ENCODE results near the gene TMCC1. TPM values are rescaled to one million over a fixed set of nuclear protein-coding genes. Genes with fewer than 3 reads are reported as not detected.
A peak's percentile ranks its signal among the peaks of the same experiment; 100 is the strongest.

Gene TMCC1
- total and polyA plus RNA-seq, 2 donors (not counting 3 experiments of a cell fraction or from before 2014, with no cell fraction given), result 17.4 to 38.4 TPM

DNA sequence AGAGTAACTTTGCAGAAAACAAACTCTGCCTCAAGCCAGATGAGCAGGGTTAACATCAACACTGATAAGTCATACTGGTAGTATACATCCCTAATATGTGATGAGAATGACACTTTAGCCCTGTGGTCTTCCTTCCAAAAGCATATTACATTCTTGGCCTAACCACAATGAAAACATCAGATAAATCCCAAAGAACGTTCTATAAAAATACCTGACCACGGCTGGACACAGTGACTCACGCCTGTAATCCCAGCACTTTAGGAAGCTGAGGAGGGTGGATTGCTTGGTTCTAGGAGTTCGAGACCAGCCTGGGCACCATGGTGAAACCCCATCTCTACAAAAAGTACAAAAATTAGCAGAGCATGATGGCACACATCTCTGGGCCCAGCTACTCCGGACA, 4.7 kb downstream of the TMCC1 start:
- peaks cover 32% of the 10 kb centered on the region for H3K79me2 ChIP-seq (ENCODE audit: control insufficient read depth, insufficient read depth, low read length)
- H3K27ac ChIP-seq (ENCODE audit: insufficient read depth, low read depth, low read length), result peak overlapping the region; percentile 80
- intact Hi-C loops (cut with micrococcal nuclease) (no loop called here), dilution Hi-C loops (cut with MboI; ENCODE audit: extremely low pct_ligation_motif_present, low sequenced_read_pairs) (no loop called here)
- BruUV-seq (replicated peaks), result no TSS peak
- FAIRE-seq (peak; percentile 80), DNase-seq (ENCODE audit: low read depth, low spot score) (peak; percentile 48)
- no peak overlapping the region for H2AFZ ChIP-seq (ENCODE audit: low read depth, low read length)
- TF ChIP-seq POLR2A (IDR thresholded peaks at IDR 0.05; ENCODE audit: low read depth, low read length) (no peak), FOS (IDR thresholded peaks at IDR 0.05; ENCODE audit: borderline replicate concordance, insufficient read depth, low read length) (peak; percentile 73), GATA2 (IDR thresholded peaks at IDR 0.05; ENCODE audit: insufficient read depth, insufficient read length, low read depth, low read length) (peak; percentile 42), MYC (IDR thresholded peaks at IDR 0.05; ENCODE audit: low read depth, low read length) (no peak), JUN (IDR thresholded peaks at IDR 0.05; ENCODE audit: borderline replicate concordance, insufficient read depth, insufficient read length, low read depth) (no peak), POLR2AphosphoS5 (IDR thresholded peaks at IDR 0.05; ENCODE audit: insufficient read depth, low read depth, low read length) (peak; percentile 35)
- TF ChIP-seq, protein P1, sequence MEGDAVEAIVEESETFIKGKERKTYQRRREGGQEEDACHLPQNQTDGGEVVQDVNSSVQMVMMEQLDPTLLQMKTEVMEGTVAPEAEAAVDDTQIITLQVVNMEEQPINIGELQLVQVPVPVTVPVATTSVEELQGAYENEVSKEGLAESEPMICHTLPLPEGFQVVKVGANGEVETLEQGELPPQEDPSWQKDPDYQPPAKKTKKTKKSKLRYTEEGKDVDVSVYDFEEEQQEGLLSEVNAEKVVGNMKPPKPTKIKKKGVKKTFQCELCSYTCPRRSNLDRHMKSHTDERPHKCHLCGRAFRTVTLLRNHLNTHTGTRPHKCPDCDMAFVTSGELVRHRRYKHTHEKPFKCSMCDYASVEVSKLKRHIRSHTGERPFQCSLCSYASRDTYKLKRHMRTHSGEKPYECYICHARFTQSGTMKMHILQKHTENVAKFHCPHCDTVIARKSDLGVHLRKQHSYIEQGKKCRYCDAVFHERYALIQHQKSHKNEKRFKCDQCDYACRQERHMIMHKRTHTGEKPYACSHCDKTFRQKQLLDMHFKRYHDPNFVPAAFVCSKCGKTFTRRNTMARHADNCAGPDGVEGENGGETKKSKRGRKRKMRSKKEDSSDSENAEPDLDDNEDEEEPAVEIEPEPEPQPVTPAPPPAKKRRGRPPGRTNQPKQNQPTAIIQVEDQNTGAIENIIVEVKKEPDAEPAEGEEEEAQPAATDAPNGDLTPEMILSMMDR (IDR thresholded peaks at IDR 0.05; ENCODE audit: extremely low read depth in 1 of 2, insufficient read depth in 1 of 2, low read depth in 1 of 2, low read length in 2 of 2), result no peak
- no peaks in the 10 kb centered on the region for H3K9me3 ChIP-seq (replicated peaks; ENCODE audit: control insufficient read depth, insufficient read depth, low read length)
- peaks cover 45% of the 10 kb centered on the region for H3K4me1 ChIP-seq (ENCODE audit: control insufficient read depth, extremely low read depth, insufficient read depth, low read length)
- no peaks in the 10 kb centered on the region for H4K20me1 ChIP-seq (replicated peaks; ENCODE audit: control insufficient read depth, extremely low read depth, insufficient read depth, low read length)
- ChIA-PET POLR2A (no interaction called here), CTCF (interaction anchor here (0.9 kb wide), 1 partner anchor 59 kb away, joined by 3 read pairs; no protein-coding TSS in a partner anchor)
- H3K4me2 ChIP-seq (ENCODE audit: insufficient read depth, low read length), result no peak overlapping the region
- no peak overlapping the region for H3K9ac ChIP-seq (replicated peaks; ENCODE audit: extremely low read depth, insufficient read depth, low read length)
- no peaks in the 10 kb centered on the region for H3K36me3 ChIP-seq (ENCODE audit: control insufficient read depth in 2 of 2, extremely low read depth in 1 of 2, insufficient read depth in 2 of 2, low read length in 2 of 2)
- no peaks in the 10 kb centered on the region for H3K27me3 ChIP-seq (ENCODE audit: control insufficient read depth in 2 of 2, insufficient read depth in 2 of 2, low read length in 2 of 2)
- no peak overlapping the region for H3K4me3 ChIP-seq (replicated peaks in 1 of 3; ENCODE audit: insufficient read depth in 1 of 3, low read depth in 1 of 3, low read length in 3 of 3)
- H3K9me1 ChIP-seq (replicated peaks; ENCODE audit: control insufficient read depth, extremely low read depth, insufficient read depth, low read length), result no peaks in the 10 kb centered on the region
